Heart right ventricle (tissue), 16 donors: Measurements from ENCODE around the gene PTPN20. TPM values are rescaled to one million over a fixed set of nuclear protein-coding genes. Genes with fewer than 3 reads are reported as not detected.

Experiments used
- ATAC-seq, 8 donors: fragments of 200-7000 bp; cut with Tn5 transposase; one replicate each; pipeline ENCODE4 v1.9.1; 2020; ENCODE audit warnings: mild to moderate bottlenecking in 8 of 8, moderate library complexity in 8 of 8, moderate number of reproducible peaks in 1 of 8
- DNase-seq, 2 donors: peaks; one replicate each; pipeline ENCODE4 v3.0.0-alpha.2; 2020
- H3K27ac ChIP-seq, 10 donors: fragments of 200-600 bp; sonication (generic) in 2 of 10; one replicate each; pipeline versions ENCODE4 v1.5.0 to v1.8.0; 2020 to 2022; ENCODE audit warnings: mild to moderate bottlenecking in 3 of 10
- H3K27me3 ChIP-seq, 7 donors: fragments of 200-600 bp; one replicate each; pipeline ENCODE4 v1.8.0; 2021 to 2022; ENCODE audit warnings: mild to moderate bottlenecking in 2 of 7
- H3K36me3 ChIP-seq, 9 donors: fragments of 200-600 bp; sonication (generic) in 1 of 9; one replicate each; pipeline versions ENCODE4 v1.5.0 to v1.8.0; 2020 to 2022; ENCODE audit warnings: mild to moderate bottlenecking in 2 of 9
- H3K4me1 ChIP-seq, 9 donors: fragments of 200-600 bp; sonication (generic) in 1 of 9; one replicate each; pipeline versions ENCODE4 v1.5.0 to v1.8.0; 2020 to 2022; ENCODE audit warnings: mild to moderate bottlenecking in 4 of 9
- H3K4me3 ChIP-seq, 10 donors: fragments of 200-600 bp; sonication (generic) in 2 of 10; one replicate each; pipeline versions ENCODE4 v1.5.0 to v1.8.0; 2020 to 2022; ENCODE audit warnings: mild to moderate bottlenecking in 7 of 10, moderate library complexity in 2 of 10
- H3K9me3 ChIP-seq, 11 donors: fragments of 200-600 bp in 10 of 11; sonication (generic) in 2 of 11; one replicate each; pipeline versions ENCODE4 v1.5.0 to v1.8.0; 2013 to 2022; ENCODE audit warnings: mild to moderate bottlenecking in 2 of 11, control low read depth in 1 of 11, moderate library complexity in 1 of 11
- CTCF ChIP-seq, 9 donors: fragments of 200-600 bp; sonication (generic) in 2 of 9; IDR thresholded peaks; one replicate each; pipeline versions ENCODE4 v1.5.0 to v1.8.0; 2021 to 2022; ENCODE audit warnings: antibody characterized with exemption in 9 of 9, mild to moderate bottlenecking in 5 of 9, moderate library complexity in 1 of 9
- WGBS, 2 donors: extraction: QIAGEN DNeasy Blood & Tissue Kit; methylation state at CpG; one replicate each; pipeline ENCODE4 v1.1.7; 2013; ENCODE audit warnings: inconsistent platforms in 1 of 2; 5-methylcytosine and 5-hydroxymethylcytosine counted together
- intact Hi-C, 10 donors: fragments of 100-400 bp; cut with DNase I; formaldehyde crosslinking; loops; one replicate each; pipeline versions ENCODE4 v1.11.1 to v1.14.2; 2022
- polyA plus RNA-seq, 2 donors: library from polyadenylated mRNA; stranded (reverse); fragments of 200-250 nt; gene quantifications; one replicate each; pipeline ENCODE4 v1.2.3, GENCODE V29; 2013
- total RNA-seq, 10 donors: library from RNA; stranded (reverse); fragmentation: NEBNext Ultra II Directional in 3 of 10; extraction: Animal tissue kit (Norgen Biotek cat#: 25700) in 3 of 10; gene quantifications; one replicate each; pipeline versions ENCODE4 v1.2.1 to v1.2.4, GENCODE V29; 2021 to 2023
- donor health status: Arrhythmogenic right ventricular cardiomyopathy.
- donor health status: ischemic (EF 13 %, LVEDD 7.1; RV severe dilation, severe dysfunction).
- donor health status: healthy with polysubstance abuse.
- donor health status: DM: no; HTN: yes; CAD: no.
- donor health status: DM: no; HTN: no; CAD: no.
- donor health status: ischemic (EF 25% LVEDD 6.9; RV normal size, moderate dysfunction).
- donor health status: ischemic (EF 25% LVEDD 5.7; RV mildly dilated, moderate dysfunction).
- donor health status: healthy.
- donor health status: DM: yes; HTN: yes; CAD: no.
- donor health status: Ischemic cardiomyopathy.
- donor health status: ischemic (EF 35%, LVEDD 5.7; RV mildly dilated, moderate dysfunction).
- donor health status: nonischemic (EF 11% LVEDD 7.7; RV severe dilation, severe dysfunction).
- donor health status: DM: yes; HTN: yes; CAD: no.
- donor health status: PGD.
- donor health status: ischemic (EF 29% LVEDD 5.4; RV normal size, mild dysfunction).
- donor health status: nonischemic (EF 23%, LVEDD 6.1; RV moderate dilation, normal function).

The PTPN20 gene
- total and polyA plus RNA-seq, 12 donors = 3.2 to 28.1 (median 16.2) TPM

GRCh38 chr10:47013507-47014154, 102.4 kb downstream of the PTPN20 start:
- Histone ChIP-seq H3K36me3 (no peaks in the 10 kb centered on the region), H3K27me3 (peaks cover 0 to 7% (median 0%) of the 10 kb centered on the region in 7 donors), H3K27ac (no peak overlapping the region), H3K4me1 (no peaks in the 10 kb centered on the region), H3K4me3 (no peak overlapping the region), H3K9me3 (no peaks in the 10 kb centered on the region)
- ATAC-seq (peak in 3 of 8 donors; percentile 23 to 49 (median 27)), DNase-seq (no peak)
- intact Hi-C loops = no loop called here
- WGBS, 2 donors = 70 to 79% methylated on average over 14 of the region's 14 CpGs
- TF ChIP-seq CTCF (IDR thresholded peaks at IDR 0.05) = no peak

GRCh38 chr10:47015404-47015803, 104.2 kb downstream of the PTPN20 start:
- H3K27me3 ChIP-seq = peaks cover 0 to 7% (median 0%) of the 10 kb centered on the region in 7 donors
- no peak for ATAC-seq
- no peaks in the 10 kb centered on the region for H3K36me3 ChIP-seq
- intact Hi-C loops = no loop called here
- no peak for DNase-seq
- H3K4me1 ChIP-seq = no peaks in the 10 kb centered on the region
- no peak for TF ChIP-seq CTCF (IDR thresholded peaks at IDR 0.05)
- no peak overlapping the region for H3K27ac ChIP-seq
- H3K4me3 ChIP-seq = no peak overlapping the region
- no peaks in the 10 kb centered on the region for H3K9me3 ChIP-seq

- Histone ChIP-seq H3K9me3 (peaks cover 0 to 8% (median 0%) of the 10 kb centered on the region in 11 donors), H3K4me1 (no peaks in the 10 kb centered on the region), H3K27ac (no peak overlapping the region), H3K36me3 (no peaks in the 10 kb centered on the region), H3K4me3 (no peak overlapping the region), H3K27me3 (peaks cover 0 to 7% (median 0%) of the 10 kb centered on the region in 7 donors)
- ATAC-seq = no peak
- no peak for DNase-seq
- WGBS, 2 donors = 85 to 88% methylated on average over 8 of the region's 8 CpGs
- no peak for TF ChIP-seq CTCF (IDR thresholded peaks at IDR 0.05)
- intact Hi-C loops = no loop called here
These were observed 105.3 kb downstream of the PTPN20 start for GRCh38 chr10:47016564-47016963.

- TF ChIP-seq CTCF (IDR thresholded peaks at IDR 0.05) = no peak
- intact Hi-C loops = no loop called here
- 85 to 87% methylated on average over 2 of the region's 2 CpGs for WGBS, 2 donors
- DNase-seq (no peak), ATAC-seq (no peak)
- H3K36me3 ChIP-seq = no peaks in the 10 kb centered on the region
- H3K27me3 ChIP-seq = peaks cover 0 to 7% (median 0%) of the 10 kb centered on the region in 7 donors
- H3K9me3 ChIP-seq = peaks cover 0 to 8% (median 0%) of the 10 kb centered on the region in 11 donors
- no peak overlapping the region for H3K4me3 ChIP-seq
- H3K27ac ChIP-seq = no peak overlapping the region
- peaks cover 0 to 2% (median 0%) of the 10 kb centered on the region in 9 donors for H3K4me1 ChIP-seq
These were observed 107.0 kb downstream of the PTPN20 start for GRCh38 chr10:47018026-47018735.
